IPS-18c (cell line): ENCODE data around the gene CTAGE9.
"Not testable (repeated sequence)": the region's sequence is repeated elsewhere in the genome, so short reads cannot be mapped to it uniquely, and the experiment has no call there.

Experiments
- H3K4me3 ChIP-seq: 2 replicates; pipeline ENCODE4 v1.7.0; 2013; ENCODE audit warnings: low read depth, mild to moderate bottlenecking, low read length, moderate library complexity; ENCODE audit not compliant: insufficient read depth
- H3K9me3 ChIP-seq: one replicate; pipeline ENCODE4 v1.6.1; 2013; ENCODE audit warnings: mild to moderate bottlenecking, low read length, moderate library complexity; ENCODE audit not compliant: control insufficient read depth, insufficient read depth

CTAGE9 gene

GRCh38 chr6:131710917-131711316 lies at the start of gene CTAGE9:
Gene CTAGE9 (minus strand): TSS chr6:131711017. CDS start chr6:131711017, 0 bp downstream.
- H3K4me3 ChIP-seq, H3K9me3 ChIP-seq: not testable (repeated sequence)

- no peaks in the 10 kb centered on the region for H3K9me3 ChIP-seq
- H3K4me3 ChIP-seq, result no peak overlapping the region
Measured at GRCh38 chr6:131758920-131759319, 48.1 kb upstream of the CTAGE9 start.

GRCh38 chr6:131756039-131756438 lies 45.2 kb upstream of the CTAGE9 start:
- no peaks in the 10 kb centered on the region for H3K9me3 ChIP-seq
- H3K4me3 ChIP-seq, result no peak overlapping the region

GRCh38 chr6:131755597-131755996 lies 44.8 kb upstream of the CTAGE9 start:
- no peaks in the 10 kb centered on the region for H3K9me3 ChIP-seq
- H3K4me3 ChIP-seq, result no peak overlapping the region

- no peak overlapping the region for H3K4me3 ChIP-seq
- H3K9me3 ChIP-seq, result no peaks in the 10 kb centered on the region
Measured at GRCh38 chr6:131754715-131755567, 44.1 kb upstream of the CTAGE9 start.

GRCh38 chr6:131754088-131754487 lies 43.3 kb upstream of the CTAGE9 start:
- Histone ChIP-seq H3K4me3 (no peak overlapping the region), H3K9me3 (no peaks in the 10 kb centered on the region)

GRCh38 chr6:131751012-131751715 lies 40.3 kb upstream of the CTAGE9 start:
- H3K4me3 ChIP-seq, H3K9me3 ChIP-seq: not testable (repeated sequence)

- H3K9me3 ChIP-seq, result no peaks in the 10 kb centered on the region
- H3K4me3 ChIP-seq, result no peak overlapping the region
Measured at GRCh38 chr6:131749023-131749422, 38.2 kb upstream of the CTAGE9 start.

GRCh38 chr6:131747821-131748353 lies 37.1 kb upstream of the CTAGE9 start:
- H3K4me3 ChIP-seq, result no peak overlapping the region
- no peaks in the 10 kb centered on the region for H3K9me3 ChIP-seq

GRCh38 chr6:131745476-131745875 lies 34.7 kb upstream of the CTAGE9 start:
- no peak overlapping the region for H3K4me3 ChIP-seq
- H3K9me3 ChIP-seq, result no peaks in the 10 kb centered on the region

- no peaks in the 10 kb centered on the region for H3K9me3 ChIP-seq
- H3K4me3 ChIP-seq, result no peak overlapping the region
Measured at GRCh38 chr6:131744432-131745287, 33.8 kb upstream of the CTAGE9 start.

GRCh38 chr6:131741688-131742393 lies 31.0 kb upstream of the CTAGE9 start:
- no peaks in the 10 kb centered on the region for H3K9me3 ChIP-seq

GRCh38 chr6:131740161-131740560 lies 29.3 kb upstream of the CTAGE9 start:
- no peaks in the 10 kb centered on the region for H3K9me3 ChIP-seq
- H3K4me3 ChIP-seq, result no peak overlapping the region

More at GRCh38 chr6:131741688-131742393, 31.0 kb upstream of the CTAGE9 start:
- H3K4me3 ChIP-seq, result no peak overlapping the region

- no peak overlapping the region for H3K4me3 ChIP-seq
- no peaks in the 10 kb centered on the region for H3K9me3 ChIP-seq
Measured at GRCh38 chr6:131739136-131739535, 28.3 kb upstream of the CTAGE9 start.

- Histone ChIP-seq H3K4me3 (no peak overlapping the region), H3K9me3 (no peaks in the 10 kb centered on the region)
Measured at GRCh38 chr6:131736811-131737210, 26.0 kb upstream of the CTAGE9 start.

- H3K9me3 ChIP-seq, result no peaks in the 10 kb centered on the region
- no peak overlapping the region for H3K4me3 ChIP-seq
Measured at GRCh38 chr6:131736003-131736596, 25.3 kb upstream of the CTAGE9 start.
